NK-92 treated with Interleukin-12 subunit alpha and Interleukin-12 subunit beta, amount 100 ng/mL, for 24 hours (cell line): ENCODE results near the gene IL25.
"Not testable (repeated sequence)": the region's sequence is repeated elsewhere in the genome, so short reads cannot be mapped to it uniquely, and the experiment has no call there.

Experiments
- DNase-seq: peaks from one replicate; lab custom pipeline; 2025; lab: John Stamatoyannopoulos, UW

The IL25 gene

GRCh38 chr14:23376482-23377197 is 4.0 kb downstream of the IL25 start, which contains the start of gene CMTM5:
Gene CMTM5 (plus strand): TSS chr14:23377046. CDS start chr14:23377252, 206 bp downstream.
- no peak for DNase-seq

GRCh38 chr14:23377198-23377550 is 4.6 kb downstream of the IL25 start:
- no peak for DNase-seq

GRCh38 chr14:23377573-23378563 is 5.3 kb downstream of the IL25 start:
- no peak for DNase-seq

- no peak for DNase-seq
Observed at GRCh38 chr14:23378612-23379220, 6.1 kb downstream of the IL25 start.

- peak; percentile 19 for DNase-seq
Observed at GRCh38 chr14:23379366-23380196, 7.0 kb downstream of the IL25 start.

GRCh38 chr14:23380197-23380914 is 7.7 kb downstream of the IL25 start:
- DNase-seq: no peak

- DNase-seq: no peak
Observed at GRCh38 chr14:23380976-23381375, 8.4 kb downstream of the IL25 start.

- no peak for DNase-seq
Observed at GRCh38 chr14:23381871-23382270, 9.3 kb downstream of the IL25 start.

- no peak for DNase-seq
Observed at GRCh38 chr14:23382276-23382675, 9.7 kb downstream of the IL25 start.

- DNase-seq: no peak
Observed at GRCh38 chr14:23382731-23383440, 10.3 kb downstream of the IL25 start.

GRCh38 chr14:23384364-23385080 is 11.9 kb downstream of the IL25 start:
- no peak for DNase-seq

GRCh38 chr14:23385244-23385641 is 12.6 kb downstream of the IL25 start:
- no peak for DNase-seq

- DNase-seq: no peak
Observed at GRCh38 chr14:23385642-23386265, 13.1 kb downstream of the IL25 start.

GRCh38 chr14:23386266-23386657 is 13.7 kb downstream of the IL25 start:
- not testable (repeated sequence) for DNase-seq

GRCh38 chr14:23386999-23387398 is 14.4 kb downstream of the IL25 start:
- no peak for DNase-seq

- DNase-seq: no peak
Observed at GRCh38 chr14:23387916-23388882, 15.6 kb downstream of the IL25 start.

- no peak for DNase-seq
Observed at GRCh38 chr14:23388996-23389395, 16.4 kb downstream of the IL25 start.

GRCh38 chr14:23389396-23389795 is 16.8 kb downstream of the IL25 start:
- DNase-seq: no peak
